ENCODE results near the gene LPP. TPM values are rescaled to one million over a fixed set of nuclear protein-coding genes. Genes with fewer than 3 reads are reported as not detected.

Gene LPP
- total and polyA plus RNA-seq, 2 of the 4 experiments (the other 2 are of a cell fraction), result 16.0 to 130 TPM

GRCh38 chr3:188128905-188129304 is 25.1 kb upstream of the LPP start:
- Histone ChIP-seq H4K20me1 (ENCODE audit: insufficient read depth, low read length) (no peaks in the 10 kb centered on the region), H2BK5ac (ENCODE audit: low read depth, low read length, poor library complexity, severe bottlenecking) (no peak overlapping the region), H3K4me1 (ENCODE audit: control insufficient read depth, insufficient read depth, low read length) (peaks cover 2% of the 10 kb centered on the region), H3K23ac (ENCODE audit: low read depth, low read length) (no peak overlapping the region), H3K36me3 (ENCODE audit: control insufficient read depth, insufficient read depth, low read length) (no peaks in the 10 kb centered on the region), H3K56ac (ENCODE audit: extremely low read depth, insufficient read depth, low read length) (no peak overlapping the region), H3K9ac (ENCODE audit: low read depth, low read length) (no peak overlapping the region), H2BK20ac (ENCODE audit: low read depth, low read length) (no peak overlapping the region), H3K4me3 (ENCODE audit: insufficient read depth, low read depth, low read length) (no peak overlapping the region), H3K18ac (ENCODE audit: low read depth, low read length) (no peak overlapping the region), H3K4ac (ENCODE audit: low read depth, low read length) (no peak overlapping the region), H4K5ac (ENCODE audit: low read depth, low read length) (no peak overlapping the region), H3K27me3 (ENCODE audit: control insufficient read depth, insufficient read depth, low read length) (no peaks in the 10 kb centered on the region), H3K14ac (replicated peaks; ENCODE audit: low read depth, low read length) (no peak overlapping the region), H3K9me1 (ENCODE audit: insufficient read depth, low read length) (peaks cover 3% of the 10 kb centered on the region), H2AK5ac (ENCODE audit: low read depth, low read length) (no peak overlapping the region), H3K9me3 (ENCODE audit: control insufficient read depth, insufficient read depth, low read length) (no peaks in the 10 kb centered on the region), H2BK15ac (ENCODE audit: low read depth, low read length) (no peak overlapping the region), H2AFZ (replicated peaks; ENCODE audit: low read length, poor library complexity) (no peak overlapping the region), H2AK9ac (replicated peaks; ENCODE audit: low read depth, low read length, poor library complexity) (no peak overlapping the region), H3K27ac (ENCODE audit: insufficient read depth, low read length) (no peak overlapping the region), H3K79me1 (ENCODE audit: low read depth in 1 of 2, low read length in 2 of 2) (no peaks in the 10 kb centered on the region), H4K91ac (ENCODE audit: insufficient read depth, low read depth, low read length) (no peak overlapping the region), H4K8ac (ENCODE audit: low read depth in 2 of 2, low read length in 2 of 2) (no peak overlapping the region), H3K4me2 (ENCODE audit: low read depth, low read length) (no peak overlapping the region), H2BK120ac (ENCODE audit: low read depth, low read length) (no peak overlapping the region)
- POLR2A ChIA-PET (ENCODE audit: unreplicated experiment), result no interaction called here
- WGBS, 2 experiments (ENCODE audit: extremely low coverage in 2 of 2, insufficient read length in 1 of 2), result no CpG with 5 or more reads among the region's 1 CpG
- CTCF ChIA-PET, result no interaction called here
- BruUV-seq (replicated peaks), result no TSS peak
- no peak for ATAC-seq (ENCODE audit: low read depth)
- DNase-seq, result no peak
- in situ Hi-C loops (cut with MboI; ENCODE audit: low sequenced_read_pairs) (no loop called here), dilution Hi-C loops (cut with HindIII; ENCODE audit: low sequenced_read_pairs, unreplicated experiment) (no loop called here), intact Hi-C loops (cut with micrococcal nuclease) (no loop called here)
- TF ChIP-seq MAFK (IDR thresholded peaks at IDR 0.05; ENCODE audit: low read depth, low read length), result no peak
- no peak for TF ChIP-seq RFX5 (IDR thresholded peaks at IDR 0.05; ENCODE audit: low read depth, low read length)
- no peak for TF ChIP-seq CEBPB (IDR thresholded peaks at IDR 0.05; ENCODE audit: low read depth, low read length)
- TF ChIP-seq MAZ (IDR thresholded peaks at IDR 0.05; ENCODE audit: borderline replicate concordance, low read depth, low read length), result no peak
- TF ChIP-seq MXI1 (IDR thresholded peaks at IDR 0.05; ENCODE audit: borderline replicate concordance, low read depth, low read length), result no peak
- TF ChIP-seq, protein P1, sequence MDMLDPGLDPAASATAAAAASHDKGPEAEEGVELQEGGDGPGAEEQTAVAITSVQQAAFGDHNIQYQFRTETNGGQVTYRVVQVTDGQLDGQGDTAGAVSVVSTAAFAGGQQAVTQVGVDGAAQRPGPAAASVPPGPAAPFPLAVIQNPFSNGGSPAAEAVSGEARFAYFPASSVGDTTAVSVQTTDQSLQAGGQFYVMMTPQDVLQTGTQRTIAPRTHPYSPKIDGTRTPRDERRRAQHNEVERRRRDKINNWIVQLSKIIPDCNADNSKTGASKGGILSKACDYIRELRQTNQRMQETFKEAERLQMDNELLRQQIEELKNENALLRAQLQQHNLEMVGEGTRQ (IDR thresholded peaks at IDR 0.05; ENCODE audit: low read depth, low read length), result no peak
- TF ChIP-seq, protein P2, sequence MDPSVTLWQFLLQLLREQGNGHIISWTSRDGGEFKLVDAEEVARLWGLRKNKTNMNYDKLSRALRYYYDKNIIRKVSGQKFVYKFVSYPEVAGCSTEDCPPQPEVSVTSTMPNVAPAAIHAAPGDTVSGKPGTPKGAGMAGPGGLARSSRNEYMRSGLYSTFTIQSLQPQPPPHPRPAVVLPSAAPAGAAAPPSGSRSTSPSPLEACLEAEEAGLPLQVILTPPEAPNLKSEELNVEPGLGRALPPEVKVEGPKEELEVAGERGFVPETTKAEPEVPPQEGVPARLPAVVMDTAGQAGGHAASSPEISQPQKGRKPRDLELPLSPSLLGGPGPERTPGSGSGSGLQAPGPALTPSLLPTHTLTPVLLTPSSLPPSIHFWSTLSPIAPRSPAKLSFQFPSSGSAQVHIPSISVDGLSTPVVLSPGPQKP (IDR thresholded peaks at IDR 0.05; ENCODE audit: borderline replicate concordance, low read depth, low read length), result no peak
- no peak for TF ChIP-seq POLR2A (IDR thresholded peaks at IDR 0.05; ENCODE audit: low read depth, low read length)
- no peak for TF ChIP-seq BHLHE40 (IDR thresholded peaks at IDR 0.05; ENCODE audit: low read depth, low read length)
- no peak for TF ChIP-seq RCOR1 (IDR thresholded peaks at IDR 0.05; ENCODE audit: insufficient replicate concordance, low read length)
- no peak for TF ChIP-seq FOS (IDR thresholded peaks at IDR 0.05; ENCODE audit: low read depth, low read length)
- TF ChIP-seq, protein P3, sequence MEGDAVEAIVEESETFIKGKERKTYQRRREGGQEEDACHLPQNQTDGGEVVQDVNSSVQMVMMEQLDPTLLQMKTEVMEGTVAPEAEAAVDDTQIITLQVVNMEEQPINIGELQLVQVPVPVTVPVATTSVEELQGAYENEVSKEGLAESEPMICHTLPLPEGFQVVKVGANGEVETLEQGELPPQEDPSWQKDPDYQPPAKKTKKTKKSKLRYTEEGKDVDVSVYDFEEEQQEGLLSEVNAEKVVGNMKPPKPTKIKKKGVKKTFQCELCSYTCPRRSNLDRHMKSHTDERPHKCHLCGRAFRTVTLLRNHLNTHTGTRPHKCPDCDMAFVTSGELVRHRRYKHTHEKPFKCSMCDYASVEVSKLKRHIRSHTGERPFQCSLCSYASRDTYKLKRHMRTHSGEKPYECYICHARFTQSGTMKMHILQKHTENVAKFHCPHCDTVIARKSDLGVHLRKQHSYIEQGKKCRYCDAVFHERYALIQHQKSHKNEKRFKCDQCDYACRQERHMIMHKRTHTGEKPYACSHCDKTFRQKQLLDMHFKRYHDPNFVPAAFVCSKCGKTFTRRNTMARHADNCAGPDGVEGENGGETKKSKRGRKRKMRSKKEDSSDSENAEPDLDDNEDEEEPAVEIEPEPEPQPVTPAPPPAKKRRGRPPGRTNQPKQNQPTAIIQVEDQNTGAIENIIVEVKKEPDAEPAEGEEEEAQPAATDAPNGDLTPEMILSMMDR (conservative IDR thresholded peaks at IDR 0.05; ENCODE audit: low read depth, low read length), result no peak
- TF ChIP-seq NFE2L2 (IDR thresholded peaks at IDR 0.05; ENCODE audit: low read depth, low read length), result no peak
- TF ChIP-seq SMC3 (IDR thresholded peaks at IDR 0.05; ENCODE audit: low read depth, low read length), result no peak
- no peak for TF ChIP-seq RAD21 (IDR thresholded peaks at IDR 0.05; ENCODE audit: low read length)
- no peak for TF ChIP-seq CHD1 (IDR thresholded peaks at IDR 0.05; ENCODE audit: low read depth, low read length)
